Ecto neural progenitor cell (in vitro differentiated cells): ENCODE measurements around the gene MRPL41.
A peak's percentile ranks its signal among the peaks of the same experiment; 100 is the strongest.
"Not testable (repeated sequence)": the region's sequence is repeated elsewhere in the genome, so short reads cannot be mapped to it uniquely, and the experiment has no call there.

ENCODE experiments used
- DNase-seq: peaks from one replicate; pipeline ENCODE4 v3.0.0-alpha.2; 2018; ENCODE audit warnings: low spot score

Gene MRPL41

DNA sequence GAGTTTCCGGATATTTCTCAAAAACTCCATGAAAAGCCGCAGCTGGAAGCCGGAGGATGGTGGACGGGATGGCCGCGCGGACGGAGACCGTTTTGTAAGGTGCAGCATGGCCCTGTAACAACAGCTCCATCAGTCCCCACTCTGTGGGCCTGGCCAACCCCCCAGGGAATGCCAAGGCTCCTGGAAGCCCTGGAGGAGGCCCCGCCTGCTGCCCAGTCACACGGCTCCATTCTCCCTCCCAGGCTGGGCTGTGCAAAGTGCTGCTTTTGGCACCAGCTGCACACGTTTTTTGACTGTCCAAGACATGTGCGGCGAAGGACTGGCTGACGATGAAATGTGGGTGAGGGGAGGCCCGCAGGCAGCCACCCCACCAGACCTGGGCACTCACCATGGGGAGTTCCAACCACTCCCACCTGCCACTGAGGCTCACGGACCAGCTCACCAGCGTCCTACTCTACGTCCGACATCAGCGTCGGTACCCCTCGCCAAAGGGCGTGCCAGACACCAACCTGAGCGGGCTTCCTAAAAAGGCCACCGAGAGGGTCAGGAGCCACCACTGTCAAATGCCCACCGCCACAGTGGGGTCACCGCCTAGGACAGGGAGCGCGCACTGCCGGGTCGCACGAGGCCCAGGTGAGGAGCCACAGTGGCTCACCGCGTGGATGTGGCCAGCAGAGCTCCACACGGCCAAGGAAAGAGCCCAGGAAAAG lies 28.8 kb upstream of the MRPL41 start:
- DNase-seq, result no peak

- no peak for DNase-seq
Observed at GRCh38 chr9:137524161-137524980, 27.3 kb upstream of the MRPL41 start.

- no peak for DNase-seq
Observed at GRCh38 chr9:137524981-137525317, 26.7 kb upstream of the MRPL41 start.

GRCh38 chr9:137530331-137530730 lies 21.3 kb upstream of the MRPL41 start:
- no peak for DNase-seq

DNA sequence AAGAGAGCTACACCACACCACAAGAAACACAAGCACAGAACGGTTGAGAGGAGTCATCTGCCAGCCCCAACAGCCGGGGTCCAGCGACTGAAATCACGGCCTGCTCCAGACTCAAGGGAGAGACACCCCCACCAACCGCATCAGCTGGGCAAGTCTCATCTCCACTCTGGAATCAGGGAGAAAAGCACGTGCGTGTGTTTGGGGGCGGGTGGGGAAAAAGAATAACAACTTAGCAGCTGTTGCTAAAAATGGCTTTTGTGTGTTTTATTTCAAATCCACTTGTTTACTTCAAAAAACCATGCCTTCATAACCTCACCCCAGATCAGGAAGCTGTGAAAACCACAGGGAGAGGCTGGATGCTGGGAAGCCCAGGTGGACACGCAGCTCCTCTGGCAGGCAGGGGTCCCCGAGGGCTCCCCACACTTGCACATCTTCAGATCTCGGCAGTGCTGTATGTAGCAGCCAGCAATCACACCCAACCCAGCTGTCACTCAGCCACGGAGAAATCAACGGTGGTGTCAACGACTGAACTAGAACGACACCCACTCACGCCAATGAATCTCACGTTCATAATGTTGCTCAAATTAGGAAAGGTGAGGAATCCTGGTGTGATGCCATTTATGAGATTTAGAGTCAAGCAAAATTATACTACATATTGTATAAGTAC lies 20.4 kb upstream of the MRPL41 start:
- DNase-seq, result no peak

GRCh38 chr9:137532891-137533468 lies 18.7 kb upstream of the MRPL41 start:
- not testable (repeated sequence) for DNase-seq

GRCh38 chr9:137534256-137535119 lies 17.2 kb upstream of the MRPL41 start:
- DNase-seq, result no peak

DNA sequence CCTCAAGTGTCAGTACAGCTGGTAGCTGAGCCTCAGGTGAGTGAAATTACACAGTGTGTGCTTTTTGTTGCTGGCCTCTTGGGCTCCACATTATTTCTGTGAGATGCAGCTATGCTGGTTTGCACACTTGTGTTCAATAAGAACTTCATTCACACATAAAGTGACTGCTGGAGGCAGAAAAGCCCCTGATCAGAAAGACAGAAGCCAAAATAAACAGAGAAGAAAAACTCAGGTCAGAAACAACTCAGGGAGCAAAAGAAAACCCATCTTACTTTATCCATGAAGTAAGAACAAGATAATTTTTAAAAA lies 16.6 kb upstream of the MRPL41 start:
- DNase-seq, result no peak

GRCh38 chr9:137536594-137537131 lies 15.0 kb upstream of the MRPL41 start:
- DNase-seq, result not testable (repeated sequence)

- DNase-seq, result no peak
Observed at GRCh38 chr9:137538058-137538457, 13.6 kb upstream of the MRPL41 start.

DNA sequence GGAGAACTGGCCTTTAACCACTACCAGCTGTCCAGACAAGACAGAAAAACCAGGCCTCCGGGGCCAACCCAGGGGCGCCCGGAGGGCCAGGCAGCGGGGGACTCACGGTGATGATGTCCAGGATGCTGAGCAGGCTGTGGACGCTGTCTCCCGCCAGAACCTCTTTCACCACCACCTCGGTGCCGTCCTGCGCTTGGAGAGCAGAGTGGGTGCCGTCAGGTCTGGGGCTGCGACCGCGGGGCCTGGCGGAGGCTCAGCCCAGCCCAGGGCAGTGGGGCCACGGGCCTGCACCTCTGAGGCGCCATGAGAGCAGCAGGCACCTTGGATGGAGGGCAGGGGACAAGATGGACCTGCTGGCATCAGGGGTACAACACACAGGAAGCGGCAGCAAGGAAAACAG lies 11.1 kb upstream of the MRPL41 start:
- no peak for DNase-seq

- DNase-seq, result no peak
Observed at GRCh38 chr9:137542486-137542885, 9.2 kb upstream of the MRPL41 start.

DNA sequence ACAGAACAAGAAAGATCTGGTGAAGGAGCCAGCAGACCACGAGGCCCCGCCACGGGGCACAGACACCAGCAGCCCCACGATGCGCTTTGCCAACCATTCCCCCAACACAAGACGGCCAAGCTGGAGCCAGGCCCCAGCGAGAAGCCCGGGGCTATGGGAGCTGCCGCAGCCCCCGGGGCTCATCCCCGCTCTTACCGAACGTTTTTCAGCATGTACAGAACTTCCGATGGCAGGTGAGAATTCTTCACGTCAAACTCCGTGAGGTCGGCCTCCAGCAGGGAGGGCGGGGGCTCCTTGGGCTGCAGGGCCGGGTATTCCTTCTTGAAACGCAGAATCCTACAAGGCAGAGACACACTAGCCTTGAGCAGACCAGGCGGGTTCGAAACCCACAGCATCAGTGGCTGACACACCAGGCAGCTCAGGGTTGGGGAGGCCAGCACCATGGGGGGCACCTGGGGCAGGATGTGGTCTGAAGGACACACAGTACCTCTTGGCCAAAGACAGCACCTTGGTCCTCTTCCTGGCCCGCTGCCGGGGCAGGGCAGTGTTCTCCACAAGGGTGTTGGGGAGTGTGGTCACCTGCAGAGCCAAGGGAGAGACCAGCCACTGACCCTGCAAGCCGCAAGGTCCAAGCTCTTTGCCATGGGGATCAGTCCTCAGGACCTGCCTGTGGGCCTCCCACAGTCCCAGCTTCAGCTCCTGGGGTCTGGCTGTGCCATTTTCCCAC lies 8.3 kb upstream of the MRPL41 start:
- DNase-seq, result no peak

GRCh38 chr9:137544176-137544760 lies 7.4 kb upstream of the MRPL41 start:
- no peak for DNase-seq

GRCh38 chr9:137545123-137545522 lies 6.6 kb upstream of the MRPL41 start:
- no peak for DNase-seq

GRCh38 chr9:137547687-137548543 lies 3.8 kb upstream of the MRPL41 start:
- DNase-seq, result no peak

DNA sequence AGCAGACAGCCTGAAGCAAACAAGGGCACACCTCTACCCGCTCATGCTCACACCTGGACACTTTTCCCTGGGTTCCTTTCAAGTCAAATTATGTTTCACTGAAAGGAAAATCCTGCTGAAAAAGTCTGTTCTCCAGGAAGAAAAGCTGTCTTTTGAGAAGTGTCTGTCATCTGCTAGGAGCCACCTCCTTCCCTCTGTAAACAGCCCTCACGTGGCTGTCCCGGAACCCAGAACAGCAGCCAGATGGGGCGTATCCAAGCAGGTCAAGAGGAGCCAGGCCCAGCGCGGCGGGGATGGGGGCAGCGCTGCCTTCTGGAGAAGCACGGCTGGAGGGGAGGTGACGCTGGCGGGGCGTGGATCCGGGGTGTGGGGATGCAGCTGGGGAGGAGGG lies 1.5 kb upstream of the MRPL41 start, which contains the start of gene PNPLA7:
TSS of gene PNPLA7 (minus strand) at position 172 of the 391 bp plus-strand sequence. CDS start 205 bp downstream, outside the sequence.
- peak; percentile 81 for DNase-seq

- DNase-seq, result not testable (repeated sequence)
Observed at GRCh38 chr9:137550958-137551263, 768 bp upstream of the MRPL41 start.

DNA sequence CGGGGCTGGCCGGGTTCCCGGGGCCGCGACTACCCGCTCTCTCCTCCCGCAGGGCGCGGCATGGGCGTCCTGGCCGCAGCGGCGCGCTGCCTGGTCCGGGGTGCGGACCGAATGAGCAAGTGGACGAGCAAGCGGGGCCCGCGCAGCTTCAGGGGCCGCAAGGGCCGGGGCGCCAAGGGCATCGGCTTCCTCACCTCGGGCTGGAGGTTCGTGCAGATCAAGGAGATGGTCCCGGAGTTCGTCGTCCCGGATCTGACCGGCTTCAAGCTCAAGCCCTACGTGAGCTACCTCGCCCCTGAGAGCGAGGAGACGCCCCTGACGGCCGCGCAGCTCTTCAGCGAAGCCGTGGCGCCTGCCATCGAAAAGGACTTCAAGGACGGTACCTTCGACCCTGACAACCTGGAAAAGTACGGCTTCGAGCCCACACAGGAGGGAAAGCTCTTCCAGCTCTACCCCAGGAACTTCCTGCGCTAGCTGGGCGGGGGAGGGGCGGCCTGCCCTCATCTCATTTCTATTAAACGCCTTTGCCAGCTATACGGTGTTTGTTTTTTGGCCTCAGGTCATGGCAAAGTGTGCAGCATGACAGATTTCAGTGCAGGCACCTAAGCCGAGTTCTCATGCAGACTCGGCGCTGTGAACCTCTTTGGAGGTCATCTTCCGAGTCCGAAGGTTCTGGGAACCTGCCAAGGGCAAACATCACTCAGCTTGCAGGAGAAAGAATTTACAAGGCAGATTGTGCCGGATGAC lies 516 bp downstream of the MRPL41 start:
- DNase-seq, result no peak
